SK-N-SH treated with all-trans-retinoic acid at 6 μM for 48 hours (cell line): Measurements from ENCODE around the gene ELMO1.

Experiments used
- ARNTL ChIP-seq: fragments of 450-650 bp; formaldehyde crosslinking; IDR thresholded peaks from 2 replicates; pipeline ENCODE4 v1.5.0; 2020; ENCODE audit warnings: low read depth, mild to moderate bottlenecking, moderate library complexity, borderline replicate concordance
- BACH2 ChIP-seq: fragments of 250-450 bp; sonication (Bioruptor Pico); IDR thresholded peaks from 2 replicates; pipeline ENCODE4 v1.9.0; 2021; ENCODE audit warnings: mild to moderate bottlenecking, borderline replicate concordance
- CSDC2 ChIP-seq: fragments of 250-450 bp; sonication (Bioruptor Pico); IDR thresholded peaks from 2 replicates; pipeline ENCODE4 v1.5.0; 2020; ENCODE audit warnings: mild to moderate bottlenecking, moderate library complexity
- PPARA ChIP-seq: fragments of 250-450 bp; sonication (Bioruptor Pico); IDR thresholded peaks from 2 replicates; pipeline ENCODE4 v1.5.0; 2020; ENCODE audit warnings: mild to moderate bottlenecking, borderline replicate concordance
- SNAI2 ChIP-seq: fragments of 250-450 bp; sonication (Bioruptor Pico); IDR thresholded peaks from 2 replicates; pipeline ENCODE4 v1.5.0; 2020; ENCODE audit warnings: mild to moderate bottlenecking, moderate library complexity
- ZC3H10 ChIP-seq: fragments of 250-450 bp; sonication (Bioruptor Pico); IDR thresholded peaks from 2 replicates; pipeline ENCODE4 v1.5.1; 2021; ENCODE audit warnings: mild to moderate bottlenecking, moderate library complexity
- ZFP3 ChIP-seq: fragments of 250-450 bp; sonication (Bioruptor Pico); IDR thresholded peaks from 2 replicates; pipeline ENCODE4 v1.5.0; 2020; ENCODE audit warnings: mild to moderate bottlenecking, moderate library complexity
- ZNF8 ChIP-seq: fragments of 450-650 bp; formaldehyde crosslinking; IDR thresholded peaks from 2 replicates; pipeline ENCODE4 v1.5.0; 2020; ENCODE audit warnings: mild to moderate bottlenecking, moderate library complexity
- TF ChIP-seq, protein P1 (sequence below): fragments of 250-450 bp; sonication (Bioruptor Pico); IDR thresholded peaks from 2 replicates; pipeline ENCODE4 v1.8.0; 2020; ENCODE audit warnings: mild to moderate bottlenecking, moderate library complexity, borderline replicate concordance
- TF ChIP-seq, protein P2 (sequence below): fragments of 250-450 bp; sonication (Bioruptor Pico); IDR thresholded peaks from 2 replicates; pipeline ENCODE4 v1.5.1; 2020; ENCODE audit warnings: low read depth, mild to moderate bottlenecking, moderate library complexity

DNA sequence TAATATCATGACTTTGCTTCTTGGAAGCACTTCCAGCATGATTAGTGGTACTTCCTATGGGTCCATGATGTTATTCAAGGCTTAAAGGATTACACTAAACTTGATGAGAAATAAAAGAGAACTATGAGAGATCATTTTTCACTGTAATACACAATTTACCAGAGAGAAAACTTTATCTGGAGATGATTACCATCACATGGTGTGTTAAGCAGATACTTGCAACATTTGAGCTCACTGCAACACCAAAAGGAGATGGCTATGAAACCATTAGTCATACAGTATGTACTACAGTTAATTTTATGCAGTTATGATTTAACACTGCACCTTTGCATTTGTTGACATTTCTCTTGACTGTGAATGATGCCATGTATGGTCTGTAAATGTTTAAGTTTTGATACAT is 413.0 kb downstream of the ELMO1 start:
- TF ChIP-seq ZFP3 (CRISPR knock-in tag) = no peak
- TF ChIP-seq, protein P1, sequence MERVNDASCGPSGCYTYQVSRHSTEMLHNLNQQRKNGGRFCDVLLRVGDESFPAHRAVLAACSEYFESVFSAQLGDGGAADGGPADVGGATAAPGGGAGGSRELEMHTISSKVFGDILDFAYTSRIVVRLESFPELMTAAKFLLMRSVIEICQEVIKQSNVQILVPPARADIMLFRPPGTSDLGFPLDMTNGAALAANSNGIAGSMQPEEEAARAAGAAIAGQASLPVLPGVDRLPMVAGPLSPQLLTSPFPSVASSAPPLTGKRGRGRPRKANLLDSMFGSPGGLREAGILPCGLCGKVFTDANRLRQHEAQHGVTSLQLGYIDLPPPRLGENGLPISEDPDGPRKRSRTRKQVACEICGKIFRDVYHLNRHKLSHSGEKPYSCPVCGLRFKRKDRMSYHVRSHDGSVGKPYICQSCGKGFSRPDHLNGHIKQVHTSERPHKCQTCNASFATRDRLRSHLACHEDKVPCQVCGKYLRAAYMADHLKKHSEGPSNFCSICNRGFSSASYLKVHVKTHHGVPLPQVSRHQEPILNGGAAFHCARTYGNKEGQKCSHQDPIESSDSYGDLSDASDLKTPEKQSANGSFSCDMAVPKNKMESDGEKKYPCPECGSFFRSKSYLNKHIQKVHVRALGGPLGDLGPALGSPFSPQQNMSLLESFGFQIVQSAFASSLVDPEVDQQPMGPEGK = no peak
- no peak for TF ChIP-seq BACH2 (CRISPR knock-in tag)
- no peak for TF ChIP-seq SNAI2 (CRISPR knock-in tag)
- no peak for TF ChIP-seq CSDC2 (CRISPR knock-in tag)
- no peak for TF ChIP-seq PPARA (CRISPR knock-in tag)
- TF ChIP-seq ZNF8 = no peak
- TF ChIP-seq, protein P2, sequence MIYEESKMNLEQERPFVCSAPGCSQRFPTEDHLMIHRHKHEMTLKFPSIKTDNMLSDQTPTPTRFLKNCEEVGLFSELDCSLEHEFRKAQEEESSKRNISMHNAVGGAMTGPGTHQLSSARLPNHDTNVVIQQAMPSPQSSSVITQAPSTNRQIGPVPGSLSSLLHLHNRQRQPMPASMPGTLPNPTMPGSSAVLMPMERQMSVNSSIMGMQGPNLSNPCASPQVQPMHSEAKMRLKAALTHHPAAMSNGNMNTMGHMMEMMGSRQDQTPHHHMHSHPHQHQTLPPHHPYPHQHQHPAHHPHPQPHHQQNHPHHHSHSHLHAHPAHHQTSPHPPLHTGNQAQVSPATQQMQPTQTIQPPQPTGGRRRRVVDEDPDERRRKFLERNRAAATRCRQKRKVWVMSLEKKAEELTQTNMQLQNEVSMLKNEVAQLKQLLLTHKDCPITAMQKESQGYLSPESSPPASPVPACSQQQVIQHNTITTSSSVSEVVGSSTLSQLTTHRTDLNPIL (CRISPR knock-in tag) = no peak
- TF ChIP-seq ZC3H10 = no peak
- no peak for TF ChIP-seq ARNTL (CRISPR knock-in tag)
